Measurements from ENCODE around the gene ENO4. TPM values are rescaled to one million over a fixed set of nuclear protein-coding genes. Genes with fewer than 3 reads are reported as not detected.

Gene ENO4
- total and polyA plus RNA-seq, 7 donors = not detected

GRCh38 chr10:116913695-116914094 lies 64.4 kb downstream of the ENO4 start:
- H3K27me3 ChIP-seq (ENCODE audit: insufficient read depth in 3 of 3, low read length in 2 of 3) = no peaks in the 10 kb centered on the region
- H3K9me3 ChIP-seq = no peaks in the 10 kb centered on the region
- WGBS, 3 donors = 38 to 56% (median 39%) methylated on average over 1 of the region's 1 CpG
- H3K4me3 ChIP-seq = no peak overlapping the region
- no peak for DNase-seq
- H3K27ac ChIP-seq = no peak overlapping the region
- intact Hi-C loops (cut with DNase I) = no loop called here
- no peaks in the 10 kb centered on the region for H3K4me1 ChIP-seq
- TF ChIP-seq, protein P1, sequence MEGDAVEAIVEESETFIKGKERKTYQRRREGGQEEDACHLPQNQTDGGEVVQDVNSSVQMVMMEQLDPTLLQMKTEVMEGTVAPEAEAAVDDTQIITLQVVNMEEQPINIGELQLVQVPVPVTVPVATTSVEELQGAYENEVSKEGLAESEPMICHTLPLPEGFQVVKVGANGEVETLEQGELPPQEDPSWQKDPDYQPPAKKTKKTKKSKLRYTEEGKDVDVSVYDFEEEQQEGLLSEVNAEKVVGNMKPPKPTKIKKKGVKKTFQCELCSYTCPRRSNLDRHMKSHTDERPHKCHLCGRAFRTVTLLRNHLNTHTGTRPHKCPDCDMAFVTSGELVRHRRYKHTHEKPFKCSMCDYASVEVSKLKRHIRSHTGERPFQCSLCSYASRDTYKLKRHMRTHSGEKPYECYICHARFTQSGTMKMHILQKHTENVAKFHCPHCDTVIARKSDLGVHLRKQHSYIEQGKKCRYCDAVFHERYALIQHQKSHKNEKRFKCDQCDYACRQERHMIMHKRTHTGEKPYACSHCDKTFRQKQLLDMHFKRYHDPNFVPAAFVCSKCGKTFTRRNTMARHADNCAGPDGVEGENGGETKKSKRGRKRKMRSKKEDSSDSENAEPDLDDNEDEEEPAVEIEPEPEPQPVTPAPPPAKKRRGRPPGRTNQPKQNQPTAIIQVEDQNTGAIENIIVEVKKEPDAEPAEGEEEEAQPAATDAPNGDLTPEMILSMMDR (IDR thresholded peaks at IDR 0.05) = no peak
- no peak for ATAC-seq
- no peaks in the 10 kb centered on the region for H3K36me3 ChIP-seq (ENCODE audit: insufficient read depth in 1 of 2, low read depth in 1 of 2)

DNA sequence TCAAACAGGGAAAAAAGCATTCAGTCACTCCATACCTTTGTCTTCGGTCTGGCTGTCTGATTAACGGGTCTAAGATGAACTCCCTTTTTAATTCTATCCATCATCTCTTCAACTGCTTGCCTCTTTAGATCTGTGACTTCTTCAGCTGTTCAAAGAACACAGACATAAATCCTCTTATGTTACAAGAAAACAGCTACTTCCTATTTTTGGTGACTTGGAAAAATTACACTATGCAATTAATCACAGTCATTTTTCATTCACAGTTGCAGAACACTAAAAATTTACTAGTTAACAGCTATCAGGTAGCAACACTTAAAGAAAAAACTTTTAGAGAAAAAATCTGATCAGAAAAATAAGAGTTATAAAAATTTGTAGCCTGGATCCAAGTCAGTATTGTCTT lies 66.0 kb downstream of the ENO4 start:
- H3K27me3 ChIP-seq (ENCODE audit: insufficient read depth in 3 of 3, low read length in 2 of 3) = no peaks in the 10 kb centered on the region
- no peaks in the 10 kb centered on the region for H3K9me3 ChIP-seq
- ATAC-seq (no peak), DNase-seq (no peak)
- no peaks in the 10 kb centered on the region for H3K4me1 ChIP-seq
- no peak overlapping the region for H3K27ac ChIP-seq
- TF ChIP-seq, protein P1 (IDR thresholded peaks at IDR 0.05) = no peak
- no peaks in the 10 kb centered on the region for H3K36me3 ChIP-seq (ENCODE audit: insufficient read depth in 1 of 2, low read depth in 1 of 2)
- intact Hi-C loops (cut with DNase I) = no loop called here
- no peak overlapping the region for H3K4me3 ChIP-seq
- WGBS, 3 donors = 44 to 58% (median 48%) methylated on average over 2 of the region's 2 CpGs

GRCh38 chr10:116917481-116917880 lies 68.2 kb downstream of the ENO4 start:
- Histone ChIP-seq H3K9me3 (no peaks in the 10 kb centered on the region), H3K27ac (no peak overlapping the region), H3K36me3 (ENCODE audit: insufficient read depth in 1 of 2, low read depth in 1 of 2) (no peaks in the 10 kb centered on the region), H3K4me1 (no peaks in the 10 kb centered on the region), H3K27me3 (ENCODE audit: insufficient read depth in 3 of 3, low read length in 2 of 3) (no peaks in the 10 kb centered on the region), H3K4me3 (no peak overlapping the region)
- DNase-seq (no peak), ATAC-seq (no peak)
- TF ChIP-seq, protein P1 (IDR thresholded peaks at IDR 0.05) = no peak
- 88 to 90% (median 90%) methylated on average over 3 of the region's 3 CpGs for WGBS, 3 donors
- intact Hi-C loops (cut with DNase I) = no loop called here

- ATAC-seq (no peak), DNase-seq (no peak)
- WGBS, 3 donors = 96 to 100% (median 99%) methylated on average over 2 of the region's 2 CpGs
- TF ChIP-seq, protein P1 (IDR thresholded peaks at IDR 0.05) = no peak
- Histone ChIP-seq H3K27me3 (ENCODE audit: insufficient read depth in 3 of 3, low read length in 2 of 3) (no peaks in the 10 kb centered on the region), H3K27ac (no peak overlapping the region), H3K36me3 (ENCODE audit: insufficient read depth in 1 of 2, low read depth in 1 of 2) (no peaks in the 10 kb centered on the region), H3K9me3 (no peaks in the 10 kb centered on the region), H3K4me1 (no peaks in the 10 kb centered on the region), H3K4me3 (no peak overlapping the region)
- intact Hi-C loops (cut with DNase I) = no loop called here
Observed at GRCh38 chr10:116918583-116918982, 69.3 kb downstream of the ENO4 start.

GRCh38 chr10:116919164-116919563 lies 69.9 kb downstream of the ENO4 start:
- H3K4me1 ChIP-seq = no peaks in the 10 kb centered on the region
- no peak for DNase-seq
- no peaks in the 10 kb centered on the region for H3K9me3 ChIP-seq
- 87 to 93% (median 92%) methylated on average over 2 of the region's 2 CpGs for WGBS, 3 donors
- ATAC-seq = no peak
- H3K27me3 ChIP-seq (ENCODE audit: insufficient read depth in 3 of 3, low read length in 2 of 3) = no peaks in the 10 kb centered on the region
- no peaks in the 10 kb centered on the region for H3K36me3 ChIP-seq (ENCODE audit: insufficient read depth in 1 of 2, low read depth in 1 of 2)
- TF ChIP-seq, protein P1 (IDR thresholded peaks at IDR 0.05) = no peak
- intact Hi-C loops (cut with DNase I) = no loop called here
- H3K27ac ChIP-seq = no peak overlapping the region
- H3K4me3 ChIP-seq = no peak overlapping the region

All from psoas muscle (tissue), 8 donors.